Stimulated activated CD8-positive, alpha-beta memory T cell treated with anti-CD3 and anti-CD28 coated beads, Interleukin-7, amount 100 ng/mL, for 4 hours (primary cell): Measurements from ENCODE around the gene MRGPRX1.
"Not testable (repeated sequence)": the region's sequence is repeated elsewhere in the genome, so short reads cannot be mapped to it uniquely, and the experiment has no call there.

Experiments
- DNase-seq, 2 donors: peaks; one replicate each; pipeline ENCODE4 v3.0.0-alpha.2; 2020; ENCODE audit warnings: low read depth in 2 of 2

Gene MRGPRX1

GRCh38 chr11:18939314-18939713 lies at the start of gene MRGPRX1:
MRGPRX1 (minus strand) TSS chr11:18939414; CDS start chr11:18934784, 4,630 bp downstream.
- DNase-seq, result no peak

GRCh38 chr11:18987454-18988231 lies 48.4 kb upstream of the MRGPRX1 start:
- DNase-seq, result no peak

GRCh38 chr11:18986744-18987143 lies 47.5 kb upstream of the MRGPRX1 start:
- no peak for DNase-seq

- no peak for DNase-seq
Measured at GRCh38 chr11:18981897-18982296, 42.7 kb upstream of the MRGPRX1 start.

- DNase-seq, result no peak
Measured at GRCh38 chr11:18974192-18974591, 35.0 kb upstream of the MRGPRX1 start.

GRCh38 chr11:18972336-18972735 lies 33.1 kb upstream of the MRGPRX1 start:
- DNase-seq, result no peak

GRCh38 chr11:18969720-18970119 lies 30.5 kb upstream of the MRGPRX1 start:
- no peak for DNase-seq

- no peak for DNase-seq
Measured at GRCh38 chr11:18958221-18958910, 19.2 kb upstream of the MRGPRX1 start.

- no peak for DNase-seq
Measured at GRCh38 chr11:18956630-18957029, 17.4 kb upstream of the MRGPRX1 start.

GRCh38 chr11:18936002-18936673 lies 3.1 kb downstream of the MRGPRX1 start:
- no peak for DNase-seq

GRCh38 chr11:18934195-18934814 lies 4.9 kb downstream of the MRGPRX1 start:
- no peak for DNase-seq

- no peak for DNase-seq
Measured at GRCh38 chr11:18927550-18928322, 11.5 kb downstream of the MRGPRX1 start.

GRCh38 chr11:18925426-18925825 lies 13.8 kb downstream of the MRGPRX1 start:
- DNase-seq, result not testable (repeated sequence)

- DNase-seq, result no peak
Measured at GRCh38 chr11:18912883-18913282, 26.3 kb downstream of the MRGPRX1 start.

- DNase-seq, result no peak
Measured at GRCh38 chr11:18907391-18907790, 31.8 kb downstream of the MRGPRX1 start.

- not testable (repeated sequence) for DNase-seq
Measured at GRCh38 chr11:18900637-18901036, 38.6 kb downstream of the MRGPRX1 start.

- not testable (repeated sequence) for DNase-seq
Measured at GRCh38 chr11:18900151-18900611, 39.0 kb downstream of the MRGPRX1 start.

GRCh38 chr11:18891712-18892111 lies 47.5 kb downstream of the MRGPRX1 start:
- DNase-seq, result not testable (repeated sequence)

GRCh38 chr11:18890615-18891014 lies 48.6 kb downstream of the MRGPRX1 start:
- no peak for DNase-seq
